C4-2B (cell line): Measurements from ENCODE around the gene FOXP1.

Source experiments
- H3K27ac ChIP-seq: fragments of 450-650 bp; 2 replicates; pipeline ENCODE4 v1.5.1; 2017
- ZFX ChIP-seq: fragments of 450-650 bp; IDR thresholded peaks from 2 replicates; pipeline ENCODE4 v1.6.1; 2017
- TF ChIP-seq, protein P1 (sequence below): fragments of 450-650 bp; conservative IDR thresholded peaks from 2 replicates; pipeline ENCODE4 v1.5.1; 2017; ENCODE audit warnings: mild to moderate bottlenecking

FOXP1 gene

DNA sequence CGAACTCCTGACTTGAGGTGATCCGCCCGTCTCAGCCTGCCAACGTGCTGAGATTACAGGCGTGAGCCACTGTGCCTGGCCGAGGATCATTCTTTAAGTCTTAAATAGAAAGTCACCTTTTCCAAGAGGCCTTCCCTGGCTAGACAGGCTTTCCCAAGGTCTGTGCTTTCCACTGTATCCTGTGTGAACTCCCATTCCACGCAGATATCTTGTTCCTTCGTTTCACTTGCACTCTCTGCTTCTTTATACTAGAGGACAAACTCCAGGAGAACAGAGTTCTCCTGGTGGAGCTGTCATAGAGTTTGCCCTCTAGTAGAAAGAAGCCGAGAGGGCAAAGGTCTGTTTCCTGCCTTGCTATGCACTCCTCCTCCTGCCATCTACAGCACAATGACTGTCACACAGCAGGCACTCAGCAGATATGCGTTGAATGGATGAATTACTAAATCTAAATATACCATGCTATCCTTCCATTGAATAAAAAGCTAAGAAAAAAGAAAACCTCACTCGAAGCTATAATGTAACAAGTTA, 211.2 kb downstream of the FOXP1 start:
- no peak for TF ChIP-seq ZFX
- TF ChIP-seq, protein P1, sequence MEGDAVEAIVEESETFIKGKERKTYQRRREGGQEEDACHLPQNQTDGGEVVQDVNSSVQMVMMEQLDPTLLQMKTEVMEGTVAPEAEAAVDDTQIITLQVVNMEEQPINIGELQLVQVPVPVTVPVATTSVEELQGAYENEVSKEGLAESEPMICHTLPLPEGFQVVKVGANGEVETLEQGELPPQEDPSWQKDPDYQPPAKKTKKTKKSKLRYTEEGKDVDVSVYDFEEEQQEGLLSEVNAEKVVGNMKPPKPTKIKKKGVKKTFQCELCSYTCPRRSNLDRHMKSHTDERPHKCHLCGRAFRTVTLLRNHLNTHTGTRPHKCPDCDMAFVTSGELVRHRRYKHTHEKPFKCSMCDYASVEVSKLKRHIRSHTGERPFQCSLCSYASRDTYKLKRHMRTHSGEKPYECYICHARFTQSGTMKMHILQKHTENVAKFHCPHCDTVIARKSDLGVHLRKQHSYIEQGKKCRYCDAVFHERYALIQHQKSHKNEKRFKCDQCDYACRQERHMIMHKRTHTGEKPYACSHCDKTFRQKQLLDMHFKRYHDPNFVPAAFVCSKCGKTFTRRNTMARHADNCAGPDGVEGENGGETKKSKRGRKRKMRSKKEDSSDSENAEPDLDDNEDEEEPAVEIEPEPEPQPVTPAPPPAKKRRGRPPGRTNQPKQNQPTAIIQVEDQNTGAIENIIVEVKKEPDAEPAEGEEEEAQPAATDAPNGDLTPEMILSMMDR: no peak
- H3K27ac ChIP-seq: no peak overlapping the region

DNA sequence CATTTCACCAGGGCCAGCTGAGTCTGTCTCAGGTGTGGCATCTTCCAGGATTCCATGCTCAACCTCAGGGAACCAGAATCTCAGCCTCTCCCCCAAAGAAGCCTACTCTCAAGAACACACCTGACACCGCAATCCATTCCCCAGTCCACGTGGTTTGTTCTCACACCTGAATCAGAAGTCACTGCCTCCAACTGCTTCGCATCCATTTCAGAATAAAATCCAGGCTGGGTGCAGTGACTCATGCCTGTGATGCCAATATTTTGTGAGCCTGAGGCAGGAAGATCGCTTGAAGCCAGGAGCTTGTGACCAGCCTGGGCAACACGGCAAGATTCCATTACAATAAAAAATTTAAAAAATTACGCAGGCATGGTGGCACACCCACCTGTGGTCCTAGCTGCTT, 212.2 kb downstream of the FOXP1 start:
- TF ChIP-seq ZFX: no peak
- TF ChIP-seq, protein P1: no peak
- no peak overlapping the region for H3K27ac ChIP-seq

DNA sequence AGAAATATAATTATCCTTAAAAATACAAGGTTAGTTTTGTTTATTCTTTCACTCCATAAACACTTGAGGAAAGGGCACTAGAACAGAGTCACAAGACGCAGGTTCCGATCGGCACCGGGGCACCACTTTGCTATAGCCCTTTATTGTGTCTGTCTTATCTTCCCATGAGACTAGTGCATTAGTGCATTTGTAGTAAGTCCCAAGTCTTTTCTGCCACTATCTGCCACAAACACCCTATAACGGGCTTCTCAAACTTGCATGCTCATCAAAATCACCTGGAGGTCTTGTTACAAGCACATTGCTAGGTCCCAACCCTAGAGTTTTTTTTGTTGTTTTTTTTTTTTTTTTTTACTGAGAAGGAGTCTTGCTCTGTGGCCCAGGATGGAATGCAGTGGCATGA, 213.1 kb downstream of the FOXP1 start:
- TF ChIP-seq, protein P1: no peak
- no peak for TF ChIP-seq ZFX
- no peak overlapping the region for H3K27ac ChIP-seq

DNA sequence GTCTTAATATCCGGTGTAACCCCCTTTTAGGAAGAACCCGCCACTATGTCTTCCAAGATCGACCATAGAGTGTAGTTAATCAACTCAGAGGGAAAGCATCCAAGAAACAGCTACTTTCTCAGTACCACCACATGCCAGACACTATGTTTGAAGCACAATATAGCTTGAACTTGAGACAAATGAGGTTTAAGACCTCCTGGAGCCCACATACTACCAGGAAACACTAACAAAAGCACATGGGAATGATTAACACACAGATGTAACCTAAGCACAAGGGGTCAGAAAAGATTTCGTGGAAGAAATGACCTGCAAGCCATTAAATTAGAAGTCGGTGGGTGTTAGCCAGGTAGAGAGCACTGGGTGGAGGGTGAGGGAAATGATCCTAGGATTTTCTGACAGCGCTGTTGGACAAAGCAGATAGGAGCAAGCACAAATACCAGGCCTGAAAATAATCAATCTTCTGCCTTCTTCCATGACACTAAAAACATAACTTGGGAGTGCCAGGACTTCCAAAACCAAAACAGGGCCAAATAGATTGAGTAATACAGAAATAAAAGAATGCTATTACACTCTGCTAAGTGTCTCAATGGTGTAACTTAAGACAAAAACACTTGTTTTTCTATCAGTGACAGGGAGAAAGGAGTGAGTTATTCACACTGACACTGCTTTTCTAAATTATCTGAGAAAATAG, 213.7 kb downstream of the FOXP1 start:
- TF ChIP-seq ZFX: no peak
- TF ChIP-seq, protein P1: no peak
- H3K27ac ChIP-seq: no peak overlapping the region

DNA sequence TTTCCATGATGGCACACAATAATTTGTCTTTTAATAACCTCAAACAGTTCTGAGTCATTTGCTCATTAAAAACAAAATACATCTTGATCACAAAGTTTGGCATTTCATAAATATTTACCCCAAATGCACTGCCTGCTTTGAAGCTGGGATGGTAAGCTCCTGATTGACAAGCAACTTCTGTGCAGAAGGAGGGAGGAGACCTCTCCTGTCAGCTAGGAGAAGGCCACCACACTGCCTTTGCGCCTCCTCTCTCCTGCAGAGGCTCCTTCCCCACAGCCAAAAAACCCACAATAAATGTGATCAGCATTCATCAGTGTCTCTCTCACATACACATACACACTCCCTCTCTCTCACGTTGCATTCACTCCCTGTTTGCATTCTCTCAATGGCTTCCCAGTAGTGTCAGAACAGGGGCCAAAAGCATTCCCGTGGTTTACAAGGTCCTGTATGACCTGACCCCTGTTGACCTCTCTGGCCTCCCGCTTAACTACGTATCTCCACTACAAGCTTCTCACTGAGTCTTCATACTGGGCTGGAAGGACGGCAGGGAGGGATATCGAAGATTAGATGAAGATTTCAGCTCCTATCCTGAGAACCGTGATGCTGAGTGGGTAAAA, 216.4 kb downstream of the FOXP1 start:
- no peak overlapping the region for H3K27ac ChIP-seq
- TF ChIP-seq, protein P1: no peak
- TF ChIP-seq ZFX: no peak

DNA sequence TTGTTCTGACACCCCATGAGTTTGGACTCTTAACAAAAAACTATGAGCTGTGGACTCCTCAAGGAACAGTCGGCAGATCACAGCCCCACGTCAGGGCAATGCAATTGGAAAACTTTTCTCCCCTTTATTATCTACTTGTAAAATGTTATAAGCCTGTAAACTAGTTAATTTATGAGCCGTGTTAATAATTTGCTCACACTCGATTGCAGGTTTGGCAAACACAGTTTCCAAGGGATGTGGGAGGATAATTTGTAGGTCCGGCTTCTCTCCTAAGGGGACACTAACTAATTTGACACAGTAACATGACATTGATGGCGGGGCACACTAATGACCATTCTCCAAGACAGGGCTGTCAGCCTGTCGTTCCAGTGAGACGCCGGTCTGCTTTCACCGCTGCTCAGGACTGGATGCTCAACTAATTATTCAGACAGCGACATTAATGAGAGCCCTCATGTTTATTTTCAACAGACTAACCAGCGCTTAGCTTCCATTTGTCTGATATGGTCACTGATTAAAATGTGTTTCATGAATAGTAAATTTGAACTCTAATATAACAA, 222.1 kb downstream of the FOXP1 start:
- no peak overlapping the region for H3K27ac ChIP-seq
- TF ChIP-seq, protein P1: no peak
- TF ChIP-seq ZFX: no peak

DNA sequence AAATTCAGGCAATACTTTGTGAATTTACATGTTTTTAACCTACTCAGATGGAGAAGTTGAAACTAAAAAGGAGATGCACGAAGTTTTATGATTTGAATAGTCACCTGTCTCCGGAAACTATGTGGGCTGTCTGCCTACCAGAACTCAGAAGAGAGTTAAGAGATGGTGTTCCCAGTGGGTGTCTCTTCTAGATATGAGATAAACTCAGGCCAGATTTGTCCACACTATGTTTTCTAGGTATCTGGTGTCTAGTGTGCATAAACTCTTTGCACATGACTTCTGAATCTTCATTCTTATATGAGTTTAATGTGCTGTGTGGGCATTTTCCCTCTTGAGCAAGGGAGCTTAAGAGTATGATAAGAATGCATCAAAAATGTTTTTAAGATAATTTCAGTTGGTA, 222.8 kb downstream of the FOXP1 start:
- no peak overlapping the region for H3K27ac ChIP-seq
- no peak for TF ChIP-seq ZFX
- TF ChIP-seq, protein P1: no peak
